Measurements from ENCODE around the gene ODAD2.

DNA sequence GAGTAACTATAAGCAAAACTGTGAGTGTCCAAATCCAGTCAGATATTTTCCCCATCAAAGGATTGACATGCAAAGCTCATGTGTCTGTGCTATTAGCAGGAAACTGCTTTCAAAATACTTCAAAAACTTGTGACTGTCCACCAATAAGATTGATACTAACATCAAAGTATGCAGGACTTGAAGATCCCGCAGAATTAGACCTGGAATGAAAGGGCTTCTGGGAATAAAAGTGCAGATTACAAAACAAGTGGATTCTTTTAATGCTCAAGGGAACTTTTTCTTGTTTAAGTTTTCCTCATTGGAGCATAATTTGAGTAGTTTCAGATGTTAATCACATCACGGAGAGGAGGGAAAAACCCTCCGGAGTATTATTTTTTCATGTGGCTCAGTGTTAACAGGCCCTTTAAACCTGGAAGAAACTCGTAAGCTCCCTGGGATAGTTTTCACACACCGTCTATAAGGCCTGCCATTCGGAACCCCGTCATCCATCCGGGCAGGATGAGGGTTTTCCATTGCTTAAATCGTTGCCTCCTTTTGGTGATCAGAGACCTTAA, 219.3 kb downstream of the ODAD2 start:
- TF ChIP-seq, protein P1, sequence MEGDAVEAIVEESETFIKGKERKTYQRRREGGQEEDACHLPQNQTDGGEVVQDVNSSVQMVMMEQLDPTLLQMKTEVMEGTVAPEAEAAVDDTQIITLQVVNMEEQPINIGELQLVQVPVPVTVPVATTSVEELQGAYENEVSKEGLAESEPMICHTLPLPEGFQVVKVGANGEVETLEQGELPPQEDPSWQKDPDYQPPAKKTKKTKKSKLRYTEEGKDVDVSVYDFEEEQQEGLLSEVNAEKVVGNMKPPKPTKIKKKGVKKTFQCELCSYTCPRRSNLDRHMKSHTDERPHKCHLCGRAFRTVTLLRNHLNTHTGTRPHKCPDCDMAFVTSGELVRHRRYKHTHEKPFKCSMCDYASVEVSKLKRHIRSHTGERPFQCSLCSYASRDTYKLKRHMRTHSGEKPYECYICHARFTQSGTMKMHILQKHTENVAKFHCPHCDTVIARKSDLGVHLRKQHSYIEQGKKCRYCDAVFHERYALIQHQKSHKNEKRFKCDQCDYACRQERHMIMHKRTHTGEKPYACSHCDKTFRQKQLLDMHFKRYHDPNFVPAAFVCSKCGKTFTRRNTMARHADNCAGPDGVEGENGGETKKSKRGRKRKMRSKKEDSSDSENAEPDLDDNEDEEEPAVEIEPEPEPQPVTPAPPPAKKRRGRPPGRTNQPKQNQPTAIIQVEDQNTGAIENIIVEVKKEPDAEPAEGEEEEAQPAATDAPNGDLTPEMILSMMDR (IDR thresholded peaks at IDR 0.05) = no peak
- peak in 1 of 2 donors; percentile 20 for TF ChIP-seq EP300 (IDR thresholded peaks at IDR 0.05)
